GM21717 (cell line): ENCODE data around the gene TLCD4.
"Not testable (repeated sequence)": the region's sequence is repeated elsewhere in the genome, so short reads cannot be mapped to it uniquely, and the experiment has no call there.

ENCODE experiments used
- ATAC-seq: cut with Tn5 transposase; IDR thresholded peaks from one replicate; pipeline ENCODE4 v1.9.1; 2021; ENCODE audit warnings: mild to moderate bottlenecking, moderate library complexity; ENCODE audit not compliant: unreplicated experiment

TLCD4 gene, protein sequence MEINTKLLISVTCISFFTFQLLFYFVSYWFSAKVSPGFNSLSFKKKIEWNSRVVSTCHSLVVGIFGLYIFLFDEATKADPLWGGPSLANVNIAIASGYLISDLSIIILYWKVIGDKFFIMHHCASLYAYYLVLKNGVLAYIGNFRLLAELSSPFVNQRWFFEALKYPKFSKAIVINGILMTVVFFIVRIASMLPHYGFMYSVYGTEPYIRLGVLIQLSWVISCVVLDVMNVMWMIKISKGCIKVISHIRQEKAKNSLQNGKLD

DNA sequence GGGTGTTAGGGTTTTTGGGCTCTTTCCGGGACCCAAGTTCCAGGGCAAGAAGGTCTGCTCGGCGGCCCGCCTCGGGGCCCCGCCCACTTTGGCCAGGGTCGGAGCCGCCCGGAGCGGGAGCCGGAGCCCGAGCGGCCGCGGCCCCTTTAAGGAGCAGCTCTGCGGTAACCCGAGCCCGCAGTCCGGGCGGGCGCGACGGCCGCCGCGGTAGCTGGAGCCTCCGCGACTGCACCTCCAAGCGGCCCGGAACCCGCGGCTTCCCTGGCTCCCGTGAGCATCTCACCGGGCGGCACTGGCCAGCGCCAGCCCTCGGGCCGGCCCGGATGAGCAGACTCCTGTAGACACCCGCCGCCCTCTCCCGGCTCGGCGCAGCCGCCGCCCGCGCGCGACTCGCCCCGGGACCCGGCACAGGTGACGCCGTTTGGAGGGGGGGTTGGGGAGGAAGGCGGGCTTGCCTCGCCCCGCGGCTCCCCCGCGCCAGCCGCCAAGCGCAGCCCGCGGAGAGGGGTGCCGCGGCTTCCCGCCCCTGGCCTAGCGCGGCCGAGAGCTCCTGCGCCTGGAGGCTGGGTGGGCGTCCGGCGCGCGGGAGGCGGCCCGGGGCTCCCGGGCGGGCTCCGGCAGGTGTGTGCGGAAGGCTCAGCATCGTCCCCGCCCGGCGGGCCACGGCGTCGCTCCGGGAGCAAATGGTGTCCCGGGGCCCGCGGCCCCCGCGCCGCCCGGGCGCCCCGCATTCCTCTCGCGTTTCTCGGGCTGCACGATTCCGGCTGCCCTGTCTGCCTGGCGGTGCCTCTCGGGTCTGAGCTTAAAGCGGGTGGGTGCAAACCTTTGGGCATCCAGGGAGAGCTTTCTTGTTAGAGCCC, at the start of gene TLCD4:
Gene TLCD4, plus strand, starts transcription at position 149 of the 860 bp plus-strand sequence. CDS start 26,547 bp downstream, outside the sequence.
- peak; percentile 57 for ATAC-seq

DNA sequence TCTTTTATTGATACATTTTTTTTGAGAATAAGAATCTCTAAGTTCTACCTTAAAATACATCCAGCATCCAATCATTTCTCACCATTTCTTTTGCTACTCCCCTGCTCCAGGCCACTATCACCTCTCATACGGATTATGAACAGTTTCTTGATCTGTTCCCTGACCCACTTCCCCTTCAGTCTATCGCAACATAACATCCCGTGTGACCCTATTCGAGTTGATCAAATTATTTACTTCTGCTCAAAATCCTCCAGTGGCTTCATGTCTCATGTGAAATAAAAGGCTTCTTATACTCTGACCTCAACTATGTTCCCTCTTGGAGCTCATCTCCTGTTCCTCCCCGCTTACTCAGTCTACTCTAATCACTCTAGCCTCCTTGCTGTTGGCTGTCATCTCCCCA, 49.6 kb upstream of the TLCD4 start:
- ATAC-seq = no peak

DNA sequence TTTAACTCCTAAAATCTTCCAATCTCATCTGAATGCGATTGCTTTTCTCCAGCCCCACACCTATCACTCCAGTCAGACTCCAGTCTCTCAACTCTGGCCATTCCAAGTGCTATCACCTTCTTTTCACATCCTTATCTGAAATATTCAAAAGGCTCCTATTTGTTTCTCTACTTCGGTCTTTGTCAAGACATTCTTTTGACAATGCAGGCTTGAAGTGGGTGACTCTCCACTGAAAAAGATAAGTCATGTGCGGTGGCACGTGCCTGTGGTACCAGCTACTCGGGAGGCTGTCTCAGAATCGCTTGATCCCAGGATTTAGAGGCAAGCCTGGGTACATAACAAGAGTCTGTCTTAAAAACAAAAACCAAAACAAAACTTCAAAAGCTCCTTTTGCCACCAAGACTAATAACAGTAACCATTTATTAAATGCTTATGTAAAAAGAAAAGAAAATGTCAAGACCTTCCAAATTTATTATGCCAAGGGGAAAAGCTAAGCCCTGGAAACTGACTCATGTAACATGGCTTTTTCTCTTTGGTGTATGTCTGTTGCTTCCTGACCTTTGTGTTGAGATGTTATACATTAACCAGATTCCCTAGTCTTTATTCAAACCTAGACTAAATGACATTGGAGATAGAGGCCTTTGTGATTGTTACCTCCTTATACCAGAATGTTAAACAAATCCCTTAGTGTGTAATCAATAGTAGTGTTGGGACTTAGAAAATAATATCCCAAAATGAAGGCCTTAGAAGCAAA, 48.0 kb upstream of the TLCD4 start:
- no peak for ATAC-seq

DNA sequence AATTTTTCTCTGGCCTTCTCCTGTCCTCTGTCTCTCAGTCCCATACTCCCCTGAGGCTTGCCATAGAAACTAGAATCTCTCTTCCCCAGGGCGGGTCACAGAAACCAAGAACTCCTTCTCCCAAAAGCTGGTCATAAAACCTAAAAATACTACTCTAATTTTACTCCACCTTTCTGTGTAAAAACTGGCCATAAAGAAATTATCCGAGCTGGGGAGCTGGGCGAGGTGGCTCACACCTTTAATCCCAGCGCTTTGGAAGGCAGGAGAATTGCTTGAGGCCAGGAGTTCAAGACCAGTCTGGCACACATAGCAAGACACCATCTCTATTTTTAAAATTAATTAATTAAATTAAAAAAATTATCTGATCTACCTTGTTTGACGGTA, 47.5 kb upstream of the TLCD4 start:
- no peak for ATAC-seq

DNA sequence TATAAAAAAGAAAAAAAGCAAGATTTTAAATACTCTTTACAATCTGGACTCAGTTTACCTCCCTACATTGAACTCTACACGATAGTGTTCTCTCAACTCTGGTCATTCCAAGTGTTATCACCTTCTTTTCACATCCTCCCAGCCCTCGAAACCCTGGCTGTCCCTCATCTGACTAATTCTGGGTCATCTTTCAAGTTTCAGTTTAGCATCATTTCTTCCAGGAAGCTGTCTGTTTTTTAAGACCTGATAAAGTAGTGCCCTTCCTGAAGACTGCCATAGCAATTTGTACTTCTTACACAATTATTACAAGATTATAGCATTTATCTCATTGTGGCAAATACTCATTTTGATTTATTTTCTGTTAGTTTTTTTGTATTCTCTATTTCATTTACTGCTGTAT, 45.6 kb upstream of the TLCD4 start:
- no peak for ATAC-seq

DNA sequence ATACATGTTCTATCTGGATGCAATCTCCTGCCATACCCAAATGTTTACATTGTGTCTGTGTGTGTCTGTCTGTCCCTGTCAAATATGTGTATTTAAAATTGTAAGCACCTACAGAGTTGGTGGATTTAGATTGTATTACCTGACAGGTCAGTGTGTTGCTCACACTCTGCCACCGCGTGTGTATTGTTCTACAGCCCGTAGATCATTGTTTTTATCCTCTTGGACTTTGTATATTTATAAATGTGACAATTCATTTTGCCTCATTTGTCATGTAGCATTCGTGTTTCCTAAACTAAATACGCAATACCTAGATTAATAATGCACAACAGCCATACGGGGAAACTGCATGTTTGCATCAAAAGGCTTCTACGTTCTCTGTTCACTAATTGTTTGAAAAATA, 45.0 kb upstream of the TLCD4 start:
- ATAC-seq = no peak

DNA sequence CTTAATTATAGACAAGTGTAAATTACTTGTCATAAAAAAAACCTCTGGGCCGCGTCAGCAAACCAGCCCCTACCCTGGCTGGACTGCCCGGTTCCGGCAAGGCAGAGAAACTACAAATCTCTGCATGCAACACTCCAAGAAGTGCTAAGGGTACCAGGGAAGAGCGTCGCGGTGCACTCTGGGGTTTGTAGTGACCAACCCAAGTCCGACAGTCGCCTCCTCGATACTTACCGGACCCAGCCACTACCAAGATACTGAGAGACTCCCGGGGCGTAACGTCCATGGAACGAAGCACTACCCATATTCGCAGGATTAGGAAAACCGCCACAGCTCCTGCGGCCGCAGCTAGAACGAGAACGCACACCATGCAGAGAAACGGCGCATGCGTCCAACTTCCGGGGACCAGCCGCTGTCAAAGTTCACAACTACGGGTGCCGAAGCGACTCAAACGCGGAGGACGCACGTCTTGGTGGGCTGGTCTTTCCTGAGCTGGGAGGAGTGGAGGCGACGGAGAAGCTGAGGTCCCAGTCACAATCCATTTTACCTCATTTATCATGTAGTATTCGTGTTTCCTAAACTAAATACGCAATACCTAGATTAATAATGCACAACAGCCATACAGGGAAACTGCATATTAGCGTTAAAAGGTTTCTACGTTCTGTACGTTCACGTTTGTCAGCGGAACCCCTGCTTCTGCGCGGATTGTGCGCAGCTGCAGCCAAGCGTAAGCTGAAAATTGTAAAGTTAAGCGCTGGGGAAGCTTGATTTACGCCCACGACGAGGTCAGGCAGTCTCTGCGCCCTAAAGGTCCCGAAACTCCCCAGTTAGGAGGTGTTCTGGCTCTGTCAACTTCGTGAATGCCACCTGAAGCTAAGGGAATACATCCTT, 44.4 kb upstream of the TLCD4 start, which contains the start of gene ALG14:
Gene ALG14, minus strand, starts transcription at position 420 of the 888 bp plus-strand sequence. Its CDS starts 53 bp downstream, at position 367.
- ATAC-seq = peak; percentile 98

DNA sequence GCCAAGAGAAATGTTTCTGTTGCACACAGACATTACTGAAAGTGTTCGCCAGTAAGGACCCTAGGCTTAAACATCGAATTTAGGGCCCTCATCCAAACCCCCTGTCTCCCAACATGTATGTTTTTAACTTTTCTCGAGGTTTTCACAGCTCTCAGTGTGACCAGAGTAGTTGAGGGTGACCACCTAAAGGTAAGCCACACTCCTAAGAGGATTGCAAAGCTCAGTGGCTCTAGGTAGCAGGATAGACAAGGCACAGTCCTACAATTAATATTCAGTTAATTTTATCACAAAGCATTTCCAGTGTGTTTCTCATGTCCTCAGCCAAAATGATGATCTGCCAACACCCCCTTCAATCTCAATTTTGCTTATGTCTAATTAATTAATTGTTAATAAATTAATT, 43.7 kb upstream of the TLCD4 start:
- no peak for ATAC-seq

DNA sequence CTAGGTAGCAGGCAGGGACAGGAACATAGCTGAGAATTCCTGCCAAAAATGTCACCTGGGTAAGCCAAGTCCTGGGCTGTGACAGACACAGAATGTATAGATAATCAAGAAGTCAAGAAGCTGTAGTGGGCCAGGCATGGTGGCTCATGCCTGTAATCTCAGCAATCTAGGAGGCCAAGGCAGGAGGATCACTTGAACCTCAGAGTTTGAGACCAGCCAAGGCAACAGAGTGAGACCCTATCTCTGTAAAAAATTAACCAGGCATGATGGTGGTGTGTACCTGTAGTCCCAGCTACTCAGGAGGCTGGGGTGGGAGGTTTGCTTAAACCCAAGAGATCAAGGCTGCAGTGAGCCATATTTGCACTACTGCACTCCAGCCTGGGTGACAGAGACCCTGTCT, 41.1 kb upstream of the TLCD4 start:
- no peak for ATAC-seq

DNA sequence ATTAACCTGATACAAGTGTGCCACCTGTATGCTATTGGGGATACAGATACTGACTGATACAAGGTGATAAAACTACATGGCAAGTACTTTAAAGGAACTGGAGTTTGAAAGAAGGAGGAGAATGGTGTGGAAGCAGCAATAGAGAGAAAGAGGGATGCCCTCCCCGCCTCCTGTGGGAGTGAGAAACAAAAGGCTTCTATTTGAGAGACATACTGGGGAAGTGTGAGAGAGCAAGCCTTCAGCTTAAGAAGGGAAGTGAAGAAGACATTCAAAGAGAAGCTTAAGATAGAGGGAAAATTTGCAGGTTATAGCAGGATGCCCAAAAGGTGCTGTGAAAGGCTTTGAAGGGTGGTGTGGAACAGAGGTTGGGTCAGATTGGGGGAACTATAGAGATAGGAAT, 36.7 kb upstream of the TLCD4 start:
- ATAC-seq = no peak

DNA sequence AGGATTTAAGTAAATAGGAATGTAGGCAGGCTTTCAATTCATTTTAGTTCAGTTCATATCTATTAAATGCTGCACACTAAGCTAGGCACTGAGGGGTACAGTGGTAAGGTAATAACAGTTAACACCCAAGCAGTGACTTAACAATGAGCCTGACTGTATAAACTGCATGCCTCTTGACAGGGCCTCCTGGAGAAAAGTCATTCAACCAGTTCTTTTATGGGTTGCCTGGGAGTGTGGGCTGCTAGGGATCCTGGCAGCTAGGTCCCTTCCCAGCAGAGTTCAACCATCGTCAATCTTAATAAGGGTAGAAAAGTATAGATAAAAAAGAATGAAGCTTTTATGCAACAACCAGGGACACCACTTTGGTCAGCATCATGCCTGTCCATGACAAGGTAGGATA, 36.3 kb upstream of the TLCD4 start:
- no peak for ATAC-seq

DNA sequence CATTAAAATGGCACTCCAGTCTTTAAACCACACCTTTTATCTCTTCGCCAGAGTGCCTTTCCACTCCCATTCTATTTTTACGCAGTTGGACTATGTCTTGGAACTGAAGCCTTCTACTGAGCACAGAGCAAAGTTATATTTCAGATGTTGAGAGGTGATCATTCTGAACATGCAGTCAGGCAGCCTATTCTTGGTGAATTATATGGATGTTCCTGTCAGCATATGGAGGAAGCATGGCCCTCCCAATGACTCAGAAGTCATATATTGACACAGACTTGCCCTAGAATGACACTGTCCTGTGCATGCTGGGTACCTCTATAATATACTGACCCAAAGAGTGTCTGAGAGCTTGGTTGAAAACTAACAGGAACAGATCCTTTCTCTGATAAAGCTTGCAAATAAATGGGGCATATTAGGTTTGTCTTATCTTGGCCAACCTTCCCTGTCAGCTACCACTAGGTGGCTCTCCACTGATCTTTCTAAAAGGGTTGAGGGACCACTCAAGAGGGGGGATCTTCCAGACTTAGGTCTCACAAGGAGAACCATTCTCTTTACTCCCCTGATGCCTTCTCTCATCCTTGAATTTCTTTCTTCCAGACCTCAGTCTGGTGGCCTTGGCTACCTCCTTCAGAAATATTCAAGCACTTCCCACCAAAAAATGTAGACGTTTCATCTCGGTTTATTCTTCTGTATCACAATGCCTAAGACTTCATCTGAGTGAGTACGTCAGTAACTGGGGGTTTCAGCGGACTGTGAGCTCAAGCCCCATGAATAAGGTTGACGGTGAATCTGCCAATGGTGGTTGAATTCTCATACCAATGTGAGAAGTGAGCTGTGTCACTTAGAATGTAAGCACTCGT, 32.6 kb upstream of the TLCD4 start:
- peak; percentile 65 for ATAC-seq

DNA sequence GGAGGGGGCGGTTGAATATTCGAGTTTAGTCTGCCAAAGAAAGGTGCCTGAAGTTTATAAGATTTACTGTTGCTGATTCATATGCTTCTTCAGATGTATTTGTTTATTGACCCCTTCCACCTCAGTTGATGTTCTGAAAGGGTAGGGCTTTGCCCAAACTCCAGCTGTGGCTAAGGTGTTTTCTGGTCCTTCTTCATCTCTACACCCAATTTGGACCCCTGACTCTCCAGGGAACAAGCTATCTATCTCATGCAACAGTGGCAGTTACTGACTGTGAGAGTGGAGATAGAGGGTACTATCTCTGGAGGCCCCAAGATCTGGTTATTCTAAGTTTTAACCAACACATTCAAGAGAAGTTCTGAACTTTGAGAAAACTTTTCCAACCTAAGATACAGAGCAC, 31.8 kb upstream of the TLCD4 start:
- no peak for ATAC-seq

DNA sequence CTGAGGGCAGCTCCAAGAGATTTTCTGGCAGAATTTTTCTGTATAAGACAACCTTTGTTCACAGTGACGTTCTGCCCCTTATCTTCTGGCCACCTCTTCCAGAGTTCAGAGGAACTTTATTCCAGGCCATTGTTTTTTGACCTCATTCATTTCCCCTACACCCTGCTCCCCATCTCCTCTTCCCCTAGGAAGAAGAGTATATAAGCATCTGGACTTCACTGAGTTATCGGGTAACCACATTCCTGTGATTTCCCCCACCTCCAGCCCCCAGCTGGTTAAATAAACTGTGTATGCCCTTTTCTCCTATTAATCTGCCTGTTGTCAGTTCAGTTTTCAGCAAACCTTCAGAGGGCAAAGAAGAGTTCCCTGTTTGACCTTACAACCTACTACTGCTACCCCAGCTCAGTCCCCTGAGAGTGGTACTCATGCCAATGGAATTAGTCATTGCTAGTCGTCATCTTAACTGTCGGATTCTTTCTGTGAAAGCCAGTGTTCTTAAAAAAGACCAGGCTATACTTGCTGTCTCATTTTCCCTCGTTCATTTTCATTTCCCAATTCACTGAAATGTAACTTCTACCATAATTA, 30.1 kb upstream of the TLCD4 start:
- peak; percentile 58 for ATAC-seq

DNA sequence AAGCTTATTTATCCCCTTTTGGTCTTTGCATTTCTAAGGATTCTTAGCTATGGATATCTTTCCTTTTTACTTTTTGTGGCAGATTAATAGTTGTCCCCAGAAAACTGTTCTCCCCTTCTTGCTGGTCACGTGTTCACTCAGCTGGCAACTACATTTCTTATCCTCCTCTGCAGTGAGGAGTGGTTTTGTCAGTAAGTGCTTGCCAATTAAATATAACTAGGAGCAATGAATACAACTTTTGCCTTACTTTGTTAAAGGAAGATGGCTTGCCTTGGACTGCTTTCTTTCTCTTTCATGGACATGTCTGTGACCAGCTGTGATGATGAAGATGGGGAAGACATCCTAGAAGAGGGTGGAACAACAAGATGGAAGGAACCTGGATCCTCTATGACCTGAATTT, 28.9 kb upstream of the TLCD4 start:
- ATAC-seq = no peak

DNA sequence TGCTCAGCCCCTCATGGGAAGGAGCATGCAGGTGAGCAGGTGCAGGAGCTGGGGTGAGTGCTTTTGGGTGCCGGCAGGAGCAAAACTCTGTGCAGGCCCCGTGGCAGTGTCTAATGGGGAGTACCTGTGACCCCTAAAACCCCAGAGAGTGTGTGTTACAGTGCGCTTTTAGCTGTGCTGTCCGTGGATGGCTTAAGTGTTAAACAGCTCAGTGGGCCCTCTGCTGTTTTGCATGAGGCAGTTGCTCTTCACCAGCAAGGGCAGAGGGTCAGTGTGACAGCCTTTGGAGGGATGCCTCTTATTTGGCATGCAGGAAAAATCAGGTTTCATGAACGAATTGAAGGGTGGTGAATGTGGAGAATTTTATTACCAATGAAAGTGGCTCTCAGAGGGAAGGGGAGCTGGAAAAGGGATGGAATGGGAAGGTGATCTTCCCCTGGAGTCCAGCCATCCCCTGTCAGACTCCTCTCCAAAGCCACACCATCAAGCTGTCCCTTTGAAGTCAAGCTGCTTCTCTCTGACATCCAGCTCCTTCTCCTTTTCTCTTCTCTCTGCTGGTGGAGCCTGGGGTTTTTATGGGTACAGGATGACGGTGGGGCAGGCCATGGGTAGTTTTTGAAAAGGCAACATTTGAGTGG, 27.4 kb upstream of the TLCD4 start:
- ATAC-seq = no peak

DNA sequence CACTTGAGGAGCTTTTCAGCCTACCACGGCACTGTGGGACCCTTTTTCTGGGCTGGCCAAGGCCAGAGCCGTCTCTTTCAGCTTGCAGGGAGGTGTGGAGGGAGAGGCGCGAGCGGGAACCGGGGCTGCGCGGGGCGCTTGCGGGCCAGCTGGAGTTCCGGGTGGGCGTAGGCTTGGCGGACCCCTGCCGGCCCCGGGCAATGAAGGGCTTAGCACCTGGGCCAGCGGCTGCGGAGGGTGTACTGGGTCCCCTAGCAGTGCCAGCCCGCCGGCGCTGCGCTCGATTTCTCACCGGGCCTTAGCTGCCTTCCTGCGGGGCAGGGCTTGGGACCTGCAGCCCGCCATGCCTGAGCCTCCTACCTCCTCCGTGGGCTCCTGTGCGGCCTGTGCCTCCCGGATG, 25.9 kb upstream of the TLCD4 start:
- ATAC-seq = not testable (repeated sequence)

DNA sequence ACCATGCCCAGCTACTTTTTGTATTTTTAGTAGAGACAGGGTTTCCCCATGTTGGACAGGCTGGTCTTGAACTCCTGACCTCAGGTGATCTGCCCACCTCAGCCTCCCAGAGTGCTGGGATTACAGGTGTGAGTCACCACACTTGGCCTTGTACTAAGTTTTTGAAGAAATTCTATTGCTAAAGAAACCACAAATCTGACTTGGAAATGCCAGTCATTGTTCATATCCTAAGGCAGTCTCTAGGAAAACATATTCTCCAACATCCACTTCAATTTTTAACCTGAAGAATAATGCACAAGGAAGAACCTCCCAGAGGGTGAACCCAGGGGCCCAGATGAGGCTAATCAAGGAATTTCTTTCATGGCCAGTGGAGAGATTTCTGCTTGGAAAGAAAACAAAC, 24.3 kb upstream of the TLCD4 start:
- ATAC-seq = not testable (repeated sequence)

DNA sequence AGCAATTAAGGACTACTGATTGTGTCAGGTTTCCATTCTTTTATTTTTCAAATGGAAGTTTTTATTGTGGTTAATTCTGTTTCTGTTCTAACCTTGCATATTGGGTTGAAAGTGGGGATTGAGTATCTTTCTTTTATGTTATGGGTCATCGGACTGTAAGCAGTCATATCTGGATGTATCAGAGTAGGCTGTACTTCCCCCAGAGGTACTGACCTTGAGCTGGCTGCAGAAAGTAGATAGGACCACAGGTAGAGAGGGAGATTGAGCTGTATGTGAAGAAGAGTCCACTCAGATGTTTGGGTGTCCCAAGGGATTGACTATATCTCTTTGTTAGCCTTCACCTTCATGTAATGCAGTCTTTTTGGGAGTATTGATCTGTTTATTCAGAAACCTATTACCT, 23.9 kb upstream of the TLCD4 start:
- no peak for ATAC-seq
